Trophoblast cell (in vitro differentiated cells and primary cell): ENCODE data around the gene C5orf15.
"Not testable (repeated sequence)": the region's sequence is repeated elsewhere in the genome, so short reads cannot be mapped to it uniquely, and the experiment has no call there.

ENCODE experiments used
- DNase-seq, 2 donors: peaks; one replicate each; pipeline ENCODE4 v3.0.0-alpha.2; 2016
- H2AFZ ChIP-seq: 2 replicates; pipeline ENCODE4 v1.6.1; 2013; ENCODE audit warnings: low read length, moderate library complexity, mild to moderate bottlenecking; ENCODE audit not compliant: insufficient read depth, poor library complexity
- H2AK5ac ChIP-seq: 2 replicates; pipeline ENCODE4 v1.6.1; 2013; ENCODE audit warnings: mild to moderate bottlenecking, low read length
- H2BK120ac ChIP-seq: 2 replicates; pipeline ENCODE4 v1.6.1; 2013; ENCODE audit warnings: low read length, mild to moderate bottlenecking, moderate library complexity; ENCODE audit not compliant: insufficient read depth, poor library complexity
- H2BK12ac ChIP-seq: 2 replicates; pipeline ENCODE4 v1.6.1; 2013; ENCODE audit warnings: mild to moderate bottlenecking, low read length, moderate library complexity
- H2BK5ac ChIP-seq: 2 replicates; pipeline ENCODE4 v1.6.1; 2013; ENCODE audit warnings: low read length, low read depth, moderate library complexity, mild to moderate bottlenecking; ENCODE audit not compliant: poor library complexity
- H3K14ac ChIP-seq: 2 replicates; pipeline ENCODE4 v1.6.1; 2013; ENCODE audit warnings: mild to moderate bottlenecking, low read length
- H3K18ac ChIP-seq: 2 replicates; pipeline ENCODE4 v1.6.1; 2013; ENCODE audit warnings: mild to moderate bottlenecking, low read length
- H3K23ac ChIP-seq: 2 replicates; pipeline ENCODE4 v1.6.1; 2013; ENCODE audit warnings: low read length
- H3K27ac ChIP-seq: 2 replicates; pipeline ENCODE4 v1.5.1; 2013; ENCODE audit warnings: low read depth, mild to moderate bottlenecking, inconsistent platforms, low read length, moderate library complexity
- H3K27me3 ChIP-seq: 2 replicates; pipeline ENCODE4 v1.6.1; 2013; ENCODE audit warnings: inconsistent platforms, mild to moderate bottlenecking, low read length, moderate library complexity; ENCODE audit not compliant: insufficient read depth
- H3K36me3 ChIP-seq, 2 experiments: 1 replicate in 1 of 2; 2 replicates in 1 of 2; pipeline ENCODE4 v1.6.1; 2013; ENCODE audit warnings: low read length in 2 of 2, mild to moderate bottlenecking in 2 of 2, moderate library complexity in 1 of 2; ENCODE audit not compliant: insufficient read depth in 2 of 2, control insufficient read depth in 1 of 2
- H3K4ac ChIP-seq: 2 replicates; pipeline ENCODE4 v1.6.1; 2013; ENCODE audit warnings: low read depth, mild to moderate bottlenecking, low read length, moderate library complexity
- H3K4me1 ChIP-seq, 2 experiments: 1 replicate in 1 of 2; 2 replicates in 1 of 2; pipeline ENCODE4 v1.6.1; 2013; ENCODE audit warnings: low read length in 2 of 2, mild to moderate bottlenecking in 2 of 2, moderate library complexity in 1 of 2; ENCODE audit not compliant: insufficient read depth in 2 of 2, control insufficient read depth in 1 of 2
- H3K4me2 ChIP-seq: 2 replicates; pipeline ENCODE4 v1.6.1; 2013; ENCODE audit warnings: inconsistent platforms, mild to moderate bottlenecking, low read length, moderate library complexity
- H3K4me3 ChIP-seq: 2 replicates; pipeline ENCODE4 v1.5.1; 2013; ENCODE audit warnings: mild to moderate bottlenecking, low read depth, low read length, inconsistent platforms
- H3K79me1 ChIP-seq: one replicate; pipeline ENCODE4 v1.6.1; 2013; ENCODE audit warnings: low read length
- H3K79me2 ChIP-seq: 2 replicates; pipeline ENCODE4 v1.6.1; 2013; ENCODE audit warnings: low read length, mild to moderate bottlenecking; ENCODE audit not compliant: control insufficient read depth, insufficient read depth, poor library complexity
- H3K9ac ChIP-seq: 2 replicates; pipeline ENCODE4 v1.6.1; 2013; ENCODE audit warnings: mild to moderate bottlenecking, low read length
- H3K9me3 ChIP-seq: 2 replicates; pipeline ENCODE4 v1.6.1; 2013; ENCODE audit warnings: low read depth, mild to moderate bottlenecking, control low read depth, inconsistent platforms, low read length; ENCODE audit not compliant: insufficient read depth
- H4K12ac ChIP-seq: 2 replicates; pipeline ENCODE4 v1.6.1; 2013; ENCODE audit warnings: low read depth, mild to moderate bottlenecking, low read length, moderate library complexity
- H4K8ac ChIP-seq: 2 replicates; pipeline ENCODE4 v1.6.1; 2013; ENCODE audit warnings: low read depth, mild to moderate bottlenecking, low read length, moderate library complexity
- H4K91ac ChIP-seq: one replicate; pipeline ENCODE4 v1.6.1; 2013; ENCODE audit warnings: low read depth, mild to moderate bottlenecking, low read length, moderate library complexity
- WGBS: extraction: QIAGEN DNeasy Blood & Tissue Kit; methylation state at CpG from one replicate; pipeline ENCODE4 v1.1.7; 2013; ENCODE audit warnings: missing lambda C conversion rate; ENCODE audit not compliant: insufficient read length, insufficient coverage; ENCODE audit errors: extremely low coverage; 5-methylcytosine and 5-hydroxymethylcytosine counted together

Gene C5orf15

GRCh38 chr5:133977858-133978257 lies 9.4 kb upstream of the C5orf15 start:
- Histone ChIP-seq H3K4me3 (no peak overlapping the region), H3K9me3 (no peaks in the 10 kb centered on the region), H3K18ac (no peak overlapping the region), H2AK5ac (no peak overlapping the region), H3K9ac (no peak overlapping the region), H3K79me2 (no peaks in the 10 kb centered on the region), H3K36me3 (peaks cover 35 to 52% of the 10 kb centered on the region in 2 experiments), H2BK120ac (no peak overlapping the region), H3K4me1 (no peaks in the 10 kb centered on the region), H4K12ac (no peak overlapping the region), H3K14ac (no peak overlapping the region), H3K23ac (no peak overlapping the region), H4K8ac (no peak overlapping the region), H4K91ac (no peak overlapping the region), H3K79me1 (no peaks in the 10 kb centered on the region), H3K4me2 (no peak overlapping the region), H2BK5ac (no peak overlapping the region), H3K27ac (no peak overlapping the region), H3K4ac (no peak overlapping the region), H2BK12ac (no peak overlapping the region), H2AFZ (no peak overlapping the region), H3K27me3 (no peaks in the 10 kb centered on the region)
- DNase-seq: no peak
- no CpG with 5 or more reads among the region's 1 CpG for WGBS

- Histone ChIP-seq H3K27ac (no peak overlapping the region), H3K4me3 (no peak overlapping the region), H3K23ac (no peak overlapping the region), H2BK120ac (no peak overlapping the region), H3K14ac (no peak overlapping the region), H2AK5ac (no peak overlapping the region), H2BK12ac (no peak overlapping the region), H2BK5ac (no peak overlapping the region), H3K9ac (no peak overlapping the region), H3K79me1 (no peaks in the 10 kb centered on the region), H3K36me3 (peaks cover 34 to 50% of the 10 kb centered on the region in 2 experiments), H3K4ac (no peak overlapping the region), H4K12ac (no peak overlapping the region), H4K8ac (no peak overlapping the region), H4K91ac (no peak overlapping the region), H3K79me2 (no peaks in the 10 kb centered on the region), H3K9me3 (no peaks in the 10 kb centered on the region), H3K4me1 (no peaks in the 10 kb centered on the region), H3K4me2 (no peak overlapping the region), H3K18ac (no peak overlapping the region), H3K27me3 (no peaks in the 10 kb centered on the region), H2AFZ (no peak overlapping the region)
- WGBS: no CpG with 5 or more reads among the region's 5 CpGs
- DNase-seq: no peak
These were observed 8.8 kb upstream of the C5orf15 start for GRCh38 chr5:133977161-133977787.

- not testable (repeated sequence) for H2BK12ac ChIP-seq, H3K79me2 ChIP-seq, H4K8ac ChIP-seq, H3K23ac ChIP-seq, H2AK5ac ChIP-seq, H3K9me3 ChIP-seq, H3K4ac ChIP-seq, H4K91ac ChIP-seq, H2BK5ac ChIP-seq, H2BK120ac ChIP-seq, H3K4me1 ChIP-seq, H3K79me1 ChIP-seq, H3K14ac ChIP-seq, H4K12ac ChIP-seq, H3K4me3 ChIP-seq, H3K18ac ChIP-seq, H3K4me2 ChIP-seq, H3K27me3 ChIP-seq, H3K27ac ChIP-seq, H3K9ac ChIP-seq, H2AFZ ChIP-seq, DNase-seq
- peaks cover 36 to 48% of the 10 kb centered on the region in 2 experiments for H3K36me3 ChIP-seq
- no CpG with 5 or more reads among the region's 16 CpGs for WGBS
These were observed 7.1 kb upstream of the C5orf15 start for GRCh38 chr5:133975546-133975945.

GRCh38 chr5:133974142-133974541 lies 5.7 kb upstream of the C5orf15 start:
- no peak overlapping the region for H3K14ac ChIP-seq
- H3K4me1 ChIP-seq: peaks cover 0 to 1% of the 10 kb centered on the region in 2 experiments
- H3K36me3 ChIP-seq: peaks cover 35 to 43% of the 10 kb centered on the region in 2 experiments
- no peaks in the 10 kb centered on the region for H3K9me3 ChIP-seq
- H3K27me3 ChIP-seq: no peaks in the 10 kb centered on the region
- no peak overlapping the region for H3K4me2 ChIP-seq
- H2AK5ac ChIP-seq: no peak overlapping the region
- no peak overlapping the region for H4K8ac ChIP-seq
- no peak overlapping the region for H2AFZ ChIP-seq
- no peak overlapping the region for H3K18ac ChIP-seq
- no peaks in the 10 kb centered on the region for H3K79me2 ChIP-seq
- H3K27ac ChIP-seq: no peak overlapping the region
- no peak overlapping the region for H3K23ac ChIP-seq
- no peak overlapping the region for H2BK5ac ChIP-seq
- no CpG with 5 or more reads among the region's 6 CpGs for WGBS
- H4K12ac ChIP-seq: no peak overlapping the region
- DNase-seq: no peak
- H2BK12ac ChIP-seq: no peak overlapping the region
- H2BK120ac ChIP-seq: no peak overlapping the region
- no peak overlapping the region for H3K4me3 ChIP-seq
- H3K4ac ChIP-seq: no peak overlapping the region
- no peak overlapping the region for H4K91ac ChIP-seq
- no peak overlapping the region for H3K9ac ChIP-seq
- no peaks in the 10 kb centered on the region for H3K79me1 ChIP-seq
